PC-9 (cell line): ENCODE results near the gene KLHL40. TPM values are rescaled to one million over a fixed set of nuclear protein-coding genes. Genes with fewer than 3 reads are reported as not detected.

Source experiments
- BruUV-seq: library from RNA; stranded (reverse); fragments of 400-500 nt; replicated peaks from 2 replicates; lab custom pipeline; 2021; lab: Mats Ljungman, UMichigan
- CTCF ChIA-PET: fragments of 300-600 bp; sonication (Branson Sonifier 250); formaldehyde crosslinking; loops from one replicate; lab custom pipeline; 2022; ENCODE audit warnings: antibody characterized with exemption; lab: Charles Lee
- POLR2A ChIA-PET: fragments of 300-600 bp; sonication (Branson Sonifier 250); formaldehyde crosslinking; loops from one replicate; lab custom pipeline; 2022; ENCODE audit warnings: antibody characterized with exemption; ENCODE audit not compliant: unreplicated experiment; lab: Charles Lee
- DNase-seq, 2 experiments: peaks; one replicate each; pipeline versions ENCODE4 v3.0.0 to v3.0.0-alpha.2; 2015 to 2022; ENCODE audit warnings: mixed read lengths in 1 of 2
- H2AFZ ChIP-seq: fragments of 200-600 bp; sonication (generic); 2 replicates; pipeline ENCODE4 v1.8.1; 2017; ENCODE audit warnings: antibody characterized with exemption
- H3F3A ChIP-seq: fragments of 200-600 bp; sonication (generic); 2 replicates; pipeline ENCODE4 v1.8.1; 2017; ENCODE audit warnings: antibody characterized with exemption, mild to moderate bottlenecking, low read depth; ENCODE audit not compliant: insufficient read depth
- H3K27ac ChIP-seq: fragments of 200-600 bp; sonication (generic); 2 replicates; pipeline ENCODE4 v1.6.1; 2016; ENCODE audit warnings: mixed run types
- H3K27me3 ChIP-seq: fragments of 200-600 bp; sonication (generic); 2 replicates; pipeline ENCODE4 v1.6.1; 2016; ENCODE audit warnings: low read depth, mixed run types; ENCODE audit not compliant: insufficient read depth
- H3K36me3 ChIP-seq: fragments of 200-600 bp; sonication (generic); 2 replicates; pipeline ENCODE4 v1.6.1; 2016; ENCODE audit warnings: low read depth, mixed run types
- H3K4me1 ChIP-seq: fragments of 200-600 bp; sonication (generic); replicated peaks from 2 replicates; pipeline ENCODE4 v1.6.1; 2016; ENCODE audit warnings: mixed run types; ENCODE audit not compliant: insufficient read depth
- H3K4me2 ChIP-seq: fragments of 200-600 bp; sonication (generic); 2 replicates; pipeline ENCODE4 v1.6.1; 2017; ENCODE audit warnings: mixed run types
- H3K4me3 ChIP-seq: fragments of 200-600 bp; sonication (generic); 2 replicates; pipeline ENCODE4 v1.6.1; 2016; ENCODE audit warnings: mixed run types
- H3K79me2 ChIP-seq: fragments of 200-600 bp; sonication (generic); 2 replicates; pipeline ENCODE4 v1.6.1; 2017; ENCODE audit warnings: low read depth, mixed run types
- H3K9me2 ChIP-seq: fragments of 200-600 bp; sonication (generic); 2 replicates; pipeline ENCODE4 v1.8.1; 2017; ENCODE audit warnings: mild to moderate bottlenecking; ENCODE audit not compliant: insufficient read depth
- H3K9me3 ChIP-seq: fragments of 200-600 bp; sonication (generic); 2 replicates; pipeline ENCODE4 v1.8.1; 2016; ENCODE audit warnings: low read depth; ENCODE audit not compliant: insufficient read depth
- H4K20me1 ChIP-seq: fragments of 200-600 bp; sonication (generic); 2 replicates; pipeline ENCODE4 v1.8.1; 2017; ENCODE audit not compliant: insufficient read depth
- EZH2 ChIP-seq: fragments of 200-600 bp; sonication (generic); IDR thresholded peaks from 2 replicates; pipeline ENCODE4 v1.8.0; 2017; ENCODE audit warnings: antibody characterized with exemption, low read depth
- intact Hi-C: fragments of 100-400 bp; cut with micrococcal nuclease; formaldehyde crosslinking; loops from one replicate; pipeline ENCODE4 v1.10.0; 2022; ENCODE audit not compliant: unreplicated experiment
- total RNA-seq: library from RNA; stranded (reverse); gene quantifications from 2 replicates; pipeline ENCODE4 v1.2.3, GENCODE V29; 2021
- TF ChIP-seq, protein P1 (sequence below): fragments of 200-600 bp; sonication (generic); conservative IDR thresholded peaks from 2 replicates; pipeline ENCODE4 v1.6.1; 2017; ENCODE audit warnings: mixed run types, antibody characterized with exemption, mild to moderate bottlenecking, moderate library complexity

KLHL40 gene
- total RNA-seq, 1 experiment from 2014 or later, result not detected

DNA sequence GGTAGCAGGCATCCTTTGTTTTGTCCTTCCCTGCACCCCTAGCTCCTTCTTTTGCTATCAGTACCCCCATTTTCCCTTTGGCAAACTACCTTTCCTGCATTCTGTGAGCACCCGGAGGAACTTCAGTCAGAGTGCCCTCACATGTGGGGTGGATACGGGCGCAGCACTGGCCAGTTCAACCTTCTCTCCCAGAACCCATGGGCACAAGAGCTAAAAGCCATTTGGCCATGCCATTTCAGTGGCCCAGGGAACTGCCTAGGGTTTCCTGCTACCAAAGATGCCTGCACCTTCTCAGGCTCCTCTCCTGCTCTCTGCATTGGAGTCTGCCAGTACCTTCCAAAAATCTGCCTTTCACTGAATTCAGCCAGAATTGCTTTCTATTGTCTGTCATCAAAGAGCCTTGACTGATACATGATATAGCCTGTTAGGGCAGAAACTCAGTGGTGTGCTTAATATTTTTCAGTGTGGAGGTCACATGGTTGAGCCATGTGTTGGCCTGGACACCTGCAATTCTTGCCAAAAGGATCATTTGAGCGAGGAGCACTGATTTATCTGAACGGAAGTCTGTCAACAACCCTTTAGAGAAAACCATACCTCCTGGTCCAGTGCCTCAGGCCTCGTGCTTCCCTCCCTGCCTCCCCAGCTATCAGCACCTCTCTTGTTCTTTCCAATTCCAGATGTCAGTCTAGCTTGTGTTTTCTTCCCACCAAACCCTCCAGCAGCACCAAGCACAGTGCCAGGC is 44.2 kb downstream of the KLHL40 start:
- Histone ChIP-seq H3K27ac (no peak overlapping the region), H3K27me3 (no peaks in the 10 kb centered on the region), H3K79me2 (no peaks in the 10 kb centered on the region), H3K9me3 (no peaks in the 10 kb centered on the region), H3K9me2 (no peaks in the 10 kb centered on the region), H3K4me1 (no peaks in the 10 kb centered on the region), H3K4me3 (no peak overlapping the region), H4K20me1 (no peaks in the 10 kb centered on the region), H3K4me2 (no peak overlapping the region), H3F3A (no peaks in the 10 kb centered on the region), H2AFZ (no peak overlapping the region), H3K36me3 (no peaks in the 10 kb centered on the region)
- DNase-seq, result no peak
- no TSS peak for BruUV-seq
- ChIA-PET POLR2A (no interaction called here), CTCF (no interaction called here)
- TF ChIP-seq EZH2, result no peak
- TF ChIP-seq, protein P1, sequence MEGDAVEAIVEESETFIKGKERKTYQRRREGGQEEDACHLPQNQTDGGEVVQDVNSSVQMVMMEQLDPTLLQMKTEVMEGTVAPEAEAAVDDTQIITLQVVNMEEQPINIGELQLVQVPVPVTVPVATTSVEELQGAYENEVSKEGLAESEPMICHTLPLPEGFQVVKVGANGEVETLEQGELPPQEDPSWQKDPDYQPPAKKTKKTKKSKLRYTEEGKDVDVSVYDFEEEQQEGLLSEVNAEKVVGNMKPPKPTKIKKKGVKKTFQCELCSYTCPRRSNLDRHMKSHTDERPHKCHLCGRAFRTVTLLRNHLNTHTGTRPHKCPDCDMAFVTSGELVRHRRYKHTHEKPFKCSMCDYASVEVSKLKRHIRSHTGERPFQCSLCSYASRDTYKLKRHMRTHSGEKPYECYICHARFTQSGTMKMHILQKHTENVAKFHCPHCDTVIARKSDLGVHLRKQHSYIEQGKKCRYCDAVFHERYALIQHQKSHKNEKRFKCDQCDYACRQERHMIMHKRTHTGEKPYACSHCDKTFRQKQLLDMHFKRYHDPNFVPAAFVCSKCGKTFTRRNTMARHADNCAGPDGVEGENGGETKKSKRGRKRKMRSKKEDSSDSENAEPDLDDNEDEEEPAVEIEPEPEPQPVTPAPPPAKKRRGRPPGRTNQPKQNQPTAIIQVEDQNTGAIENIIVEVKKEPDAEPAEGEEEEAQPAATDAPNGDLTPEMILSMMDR, result no peak
- intact Hi-C loops, result no loop called here

DNA sequence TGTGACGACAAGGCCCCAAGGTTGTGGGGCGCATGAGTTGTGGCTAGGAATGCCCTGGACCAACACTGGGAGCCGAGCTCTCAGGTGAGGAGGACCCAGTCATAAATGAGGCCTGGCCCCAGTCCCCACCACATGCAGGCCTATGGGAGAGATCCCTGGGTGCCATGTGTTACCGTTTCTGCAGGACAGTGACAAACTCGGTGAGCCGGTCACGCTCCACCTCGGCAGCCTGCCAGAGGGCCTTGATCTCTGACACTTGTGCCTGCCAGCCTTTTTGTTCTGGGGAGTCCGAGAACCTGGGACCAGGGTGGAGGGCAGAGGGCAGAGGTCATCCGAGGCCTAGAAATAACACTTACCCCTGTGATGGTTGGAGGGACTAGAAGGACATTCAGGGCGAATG is 45.0 kb downstream of the KLHL40 start:
- no peaks in the 10 kb centered on the region for H3K79me2 ChIP-seq
- no peaks in the 10 kb centered on the region for H3F3A ChIP-seq
- H3K27ac ChIP-seq, result no peak overlapping the region
- no peak for DNase-seq
- intact Hi-C loops, result no loop called here
- BruUV-seq, result no TSS peak
- H3K9me3 ChIP-seq, result no peaks in the 10 kb centered on the region
- no peaks in the 10 kb centered on the region for H3K36me3 ChIP-seq
- POLR2A ChIA-PET, result no interaction called here
- H3K4me3 ChIP-seq, result no peak overlapping the region
- TF ChIP-seq, protein P1, result no peak
- TF ChIP-seq EZH2, result no peak
- 0 out of 2 replicates have a peak, but pooled peaks cover 6% of the 10 kb centered on the region for H3K27me3 ChIP-seq
- no peak overlapping the region for H3K4me2 ChIP-seq
- no peak overlapping the region for H2AFZ ChIP-seq
- CTCF ChIA-PET, result no interaction called here
- no peaks in the 10 kb centered on the region for H4K20me1 ChIP-seq
- no peaks in the 10 kb centered on the region for H3K4me1 ChIP-seq
- H3K9me2 ChIP-seq, result no peaks in the 10 kb centered on the region

DNA sequence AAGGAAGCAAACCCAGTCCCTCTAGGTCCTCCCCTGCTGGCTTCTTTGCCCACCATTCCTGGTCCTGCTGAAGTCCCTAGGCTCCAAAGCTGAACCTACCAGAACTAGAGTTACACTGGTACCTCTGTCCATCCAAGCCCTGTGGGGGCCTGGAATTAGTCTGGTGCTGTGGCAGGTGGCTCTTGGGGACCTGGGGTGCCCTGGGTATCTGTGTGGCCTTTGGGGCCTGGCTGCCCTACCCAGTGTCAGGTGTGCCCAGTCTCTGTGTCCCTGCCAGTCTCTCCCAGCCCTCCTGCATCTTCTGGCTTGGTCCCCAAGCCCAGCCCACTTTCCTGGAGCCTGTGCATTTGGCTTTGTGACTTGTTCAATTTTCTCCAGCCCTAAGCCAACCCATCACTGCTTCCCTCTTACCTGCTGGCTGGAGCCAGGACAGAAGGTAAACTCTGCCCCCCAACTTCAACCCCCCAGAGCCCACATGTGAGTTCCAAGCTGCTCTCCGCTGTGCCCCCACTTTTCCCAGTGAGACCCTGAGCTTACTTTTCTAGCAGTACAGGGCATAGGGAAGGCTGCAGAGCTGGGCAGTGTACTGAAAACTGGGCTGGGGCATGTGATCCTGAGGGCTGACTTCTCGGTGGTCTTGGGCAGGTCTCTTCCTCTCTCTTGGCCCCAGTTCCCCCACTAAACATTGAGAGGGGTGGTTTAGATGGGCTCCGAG is 45.5 kb downstream of the KLHL40 start:
- TF ChIP-seq, protein P1, result no peak
- no peak for TF ChIP-seq EZH2
- H4K20me1 ChIP-seq, result no peaks in the 10 kb centered on the region
- CTCF ChIA-PET, result no interaction called here
- 0 out of 2 replicates have a peak, but pooled peaks cover 6% of the 10 kb centered on the region for H3K27me3 ChIP-seq
- no TSS peak for BruUV-seq
- no peak overlapping the region for H3K4me3 ChIP-seq
- no peak overlapping the region for H2AFZ ChIP-seq
- H3K27ac ChIP-seq, result no peak overlapping the region
- H3K9me2 ChIP-seq, result no peaks in the 10 kb centered on the region
- H3K36me3 ChIP-seq, result no peaks in the 10 kb centered on the region
- POLR2A ChIA-PET, result no interaction called here
- H3K4me1 ChIP-seq, result no peaks in the 10 kb centered on the region
- no peak overlapping the region for H3K4me2 ChIP-seq
- no peaks in the 10 kb centered on the region for H3K9me3 ChIP-seq
- H3K79me2 ChIP-seq, result no peaks in the 10 kb centered on the region
- intact Hi-C loops, result no loop called here
- DNase-seq, result no peak
- H3F3A ChIP-seq, result no peaks in the 10 kb centered on the region
